NCI-H2171 treated with DMSO at 0.1 percent for 48 hours (cell line): Measurements from ENCODE around the gene ZNF429.
"Not testable (repeated sequence)": the region's sequence is repeated elsewhere in the genome, so short reads cannot be mapped to it uniquely, and the experiment has no call there.

Experiments
- DNase-seq: peaks from one replicate; lab custom pipeline; 2025; lab: John Stamatoyannopoulos, UW

Gene ZNF429

DNA sequence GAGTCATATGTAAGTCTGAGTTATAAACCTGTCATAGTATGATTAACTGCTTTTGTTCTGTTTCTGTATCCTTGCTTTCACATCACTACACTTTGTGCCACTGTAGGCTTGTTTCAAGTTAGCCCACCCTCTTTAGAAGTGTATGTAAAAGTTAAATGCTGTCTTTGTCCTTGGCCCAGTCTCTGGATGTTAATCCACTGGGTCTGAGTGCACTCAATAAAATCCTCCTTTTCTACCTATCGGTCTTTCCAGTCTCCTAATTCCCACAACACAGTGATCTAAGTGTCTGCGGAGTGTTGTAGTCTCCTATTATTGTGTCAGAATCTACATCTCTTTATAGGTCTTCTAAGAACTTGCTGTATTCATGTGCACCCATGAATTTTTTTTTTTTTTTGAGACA, 14.1 kb downstream of the ZNF429 start:
- DNase-seq, result no peak

DNA sequence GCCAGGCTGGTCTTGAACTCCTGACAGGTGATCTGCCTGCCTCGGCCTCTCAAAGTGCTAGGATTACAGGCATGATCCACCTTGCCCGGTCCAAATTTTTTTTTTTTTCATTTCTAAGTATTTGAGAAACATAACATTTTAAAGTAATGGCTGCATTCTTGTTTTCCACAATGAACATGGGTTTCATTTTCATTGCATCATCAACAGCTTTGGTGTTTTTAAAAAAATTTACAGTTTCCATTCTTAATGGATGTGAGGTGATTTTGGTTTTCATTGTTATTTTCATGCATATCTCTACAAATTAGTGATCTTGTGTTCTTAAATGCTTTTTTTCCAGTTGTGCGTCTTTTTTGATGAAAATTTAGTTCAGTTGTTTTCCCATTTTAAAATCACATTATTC, 27.5 kb downstream of the ZNF429 start:
- no peak for DNase-seq

DNA sequence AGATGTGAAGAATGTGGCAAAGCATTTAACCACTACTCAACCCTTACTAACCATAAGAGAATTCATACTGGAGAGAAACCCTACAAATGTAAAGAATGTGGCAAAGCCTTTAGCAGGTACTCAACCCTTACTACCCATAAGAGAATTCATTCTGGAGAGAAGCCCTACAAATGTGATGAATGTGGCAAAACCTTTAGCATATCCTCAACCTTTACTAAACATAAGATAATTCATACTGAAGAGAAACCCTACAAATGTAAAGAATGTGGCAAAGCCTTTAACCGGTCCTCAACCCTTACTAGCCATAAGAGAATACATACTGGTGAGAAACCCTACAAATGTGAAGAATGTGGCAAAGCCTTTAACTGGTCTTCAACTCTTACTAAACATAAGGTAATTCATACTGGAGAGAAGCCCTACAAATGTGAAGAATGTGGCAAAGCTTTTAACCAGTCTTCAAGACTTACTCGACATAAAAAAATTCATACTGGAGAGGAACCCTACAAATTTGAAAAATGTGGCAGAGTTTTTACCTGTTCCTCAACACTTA, 31.4 kb downstream of the ZNF429 start:
- not testable (repeated sequence) for DNase-seq

DNA sequence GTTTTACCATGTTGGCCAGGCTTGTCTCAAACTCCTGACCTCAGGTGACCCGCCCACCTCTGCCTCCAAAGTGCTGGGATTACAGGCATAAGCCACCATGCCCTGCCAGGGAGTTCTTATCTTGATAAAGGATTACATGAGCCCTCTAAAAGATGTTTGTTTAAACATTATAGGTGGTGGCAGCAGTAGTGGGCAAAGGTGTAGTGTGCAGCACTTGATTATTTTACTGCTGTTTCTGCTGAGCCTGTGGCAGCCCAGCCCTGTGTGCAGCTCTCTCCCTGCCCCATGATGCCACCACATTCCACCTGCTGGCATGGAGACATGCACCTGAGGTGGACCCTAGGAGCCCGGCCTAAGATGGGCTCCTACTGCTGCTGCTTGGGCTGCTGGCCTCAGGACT, 54.0 kb downstream of the ZNF429 start:
- no peak for DNase-seq

DNA sequence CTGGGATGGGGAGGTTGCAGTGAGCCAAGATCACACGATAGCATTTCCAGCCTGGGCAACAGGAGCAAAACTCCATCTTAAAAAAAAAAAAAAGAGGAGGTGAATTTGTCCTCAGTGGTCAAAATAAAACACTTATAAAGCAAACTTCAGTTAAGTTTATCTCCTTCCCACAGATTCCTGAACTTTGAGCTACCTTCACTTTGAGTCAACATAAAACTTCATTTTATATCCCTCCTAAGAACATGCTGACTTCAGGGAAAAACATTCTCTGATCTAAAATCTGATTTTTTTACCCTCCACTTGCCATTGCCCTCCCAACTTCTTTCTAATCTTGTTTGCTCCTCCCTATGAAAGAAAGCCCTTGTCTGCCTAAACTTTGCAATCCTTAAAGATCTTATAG, 59.0 kb downstream of the ZNF429 start:
- no peak for DNase-seq

DNA sequence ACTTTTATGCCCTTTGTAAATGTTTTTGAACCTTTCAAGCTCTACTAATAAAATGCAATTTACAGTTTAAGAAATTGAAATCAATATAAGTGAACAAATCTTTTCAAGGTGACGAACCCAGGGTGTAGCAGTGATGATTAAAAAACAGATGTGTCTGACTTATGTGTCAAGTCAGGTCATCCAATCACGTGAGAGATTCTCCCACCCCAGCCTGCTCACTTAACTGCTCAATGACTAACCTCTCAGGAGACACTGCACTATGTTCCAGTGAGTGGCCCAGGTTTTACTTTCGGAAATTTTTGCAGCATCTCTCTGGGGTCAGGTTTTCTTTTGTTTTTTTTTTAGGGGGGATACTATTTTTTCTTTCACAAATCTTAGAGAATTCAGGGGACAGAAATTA, 60.7 kb downstream of the ZNF429 start:
- DNase-seq, result no peak

DNA sequence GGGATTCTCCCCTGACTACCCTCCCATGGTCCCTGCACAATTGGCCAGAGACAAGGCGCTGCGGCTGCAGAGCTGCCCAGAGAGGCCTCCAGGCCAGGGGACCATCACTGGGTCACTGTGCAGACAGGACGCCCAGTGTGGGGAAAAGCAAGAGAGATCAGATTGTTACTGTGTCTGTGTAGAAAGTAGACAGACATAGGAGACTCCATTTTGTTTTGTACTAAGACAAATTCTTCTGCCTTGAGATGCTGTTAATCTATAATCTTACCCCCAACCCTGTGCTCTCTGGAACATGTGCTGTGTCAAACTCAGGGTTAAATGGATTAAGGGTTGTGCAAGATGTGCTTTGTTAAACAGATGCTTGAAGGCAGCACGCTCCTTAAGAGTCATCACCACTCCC, 62.4 kb downstream of the ZNF429 start:
- not testable (repeated sequence) for DNase-seq

DNA sequence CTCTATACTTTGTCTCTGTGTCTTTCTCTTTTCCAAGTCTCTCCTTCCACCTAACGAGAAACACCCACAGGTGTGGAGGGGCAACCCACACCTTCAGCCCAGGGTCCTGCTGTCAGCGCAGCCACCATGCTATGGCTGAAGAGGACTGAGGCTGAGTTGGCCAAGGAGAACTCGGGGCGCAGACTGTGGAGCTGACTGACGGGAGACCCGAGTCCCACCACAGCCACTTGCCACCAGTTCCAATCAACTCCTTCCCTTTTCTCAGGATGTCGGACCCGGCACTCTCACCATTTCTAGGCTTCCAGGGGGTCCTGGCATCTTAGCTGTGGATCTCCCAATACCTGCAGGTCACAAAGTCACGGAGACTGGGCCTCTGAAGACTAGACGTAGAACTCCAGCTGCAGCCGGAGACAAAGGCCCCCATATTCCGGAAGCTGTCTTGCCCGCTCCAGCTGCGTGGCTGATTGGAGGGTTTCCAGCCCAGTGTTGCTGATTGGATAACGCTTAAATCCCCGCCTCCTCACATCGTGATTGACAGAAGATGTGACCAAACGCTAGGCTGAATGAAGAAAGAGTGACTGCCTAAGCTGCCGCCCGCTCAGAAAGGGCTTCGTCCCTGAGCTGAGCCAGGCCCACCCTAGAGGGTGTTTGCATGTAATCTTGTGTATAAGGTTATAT, 63.6 kb downstream of the ZNF429 start:
- DNase-seq, result peak; percentile 40

DNA sequence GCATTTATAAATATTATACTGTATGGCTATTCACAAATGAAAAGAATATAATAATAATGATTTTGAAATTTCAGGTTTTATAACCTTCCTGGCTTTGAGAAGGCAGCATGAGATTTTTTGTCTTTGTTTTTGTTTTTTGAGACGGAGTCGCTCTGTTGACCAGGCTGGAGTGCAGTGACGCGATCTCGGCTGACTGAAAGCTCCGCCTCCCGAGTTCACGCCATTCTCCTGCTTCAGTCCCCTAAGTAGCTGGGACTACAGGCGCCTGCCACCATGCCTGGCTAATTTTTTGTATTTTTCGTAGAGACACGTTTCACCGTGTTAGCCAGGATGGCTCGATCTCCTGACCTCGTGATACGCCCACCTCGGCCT, 64.1 kb downstream of the ZNF429 start:
- DNase-seq, result peak; percentile 7

DNA sequence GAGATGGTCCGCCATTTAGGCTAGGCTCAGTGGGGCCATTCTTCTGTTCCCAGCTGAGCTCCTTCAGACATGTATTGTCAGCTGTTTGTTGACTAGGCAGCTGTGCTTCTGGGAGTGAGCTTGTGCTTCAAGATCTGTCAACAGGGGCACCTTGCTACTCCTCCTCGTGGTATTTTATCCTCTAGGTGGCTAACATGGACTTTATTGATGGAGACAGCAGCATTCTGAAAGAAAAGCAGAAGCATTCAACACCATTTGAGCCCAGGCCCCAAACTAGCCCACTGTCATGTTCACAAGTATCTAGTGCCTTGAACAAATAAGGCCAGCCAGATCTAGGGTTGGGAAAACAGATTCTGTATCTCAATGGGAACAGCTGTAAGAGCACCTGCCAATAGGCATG, 65.9 kb downstream of the ZNF429 start:
- no peak for DNase-seq

DNA sequence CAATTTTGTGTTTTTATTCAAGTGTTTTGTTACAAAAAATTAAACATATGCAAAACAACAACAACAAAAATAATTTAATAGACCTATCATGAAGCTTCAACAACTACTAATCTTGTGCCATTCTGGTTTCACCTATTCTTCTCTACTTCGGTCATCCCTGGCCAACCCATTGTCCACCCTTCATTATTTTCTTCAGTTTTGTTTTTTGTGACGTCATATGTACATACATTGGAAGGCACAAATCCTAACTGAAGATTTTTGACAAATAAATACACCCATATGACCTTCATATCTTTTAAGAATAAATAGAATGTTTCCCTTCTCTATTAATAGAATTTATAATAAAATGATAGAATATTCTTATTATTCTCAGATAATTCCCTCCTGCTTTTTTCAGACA, 69.2 kb downstream of the ZNF429 start:
- no peak for DNase-seq

DNA sequence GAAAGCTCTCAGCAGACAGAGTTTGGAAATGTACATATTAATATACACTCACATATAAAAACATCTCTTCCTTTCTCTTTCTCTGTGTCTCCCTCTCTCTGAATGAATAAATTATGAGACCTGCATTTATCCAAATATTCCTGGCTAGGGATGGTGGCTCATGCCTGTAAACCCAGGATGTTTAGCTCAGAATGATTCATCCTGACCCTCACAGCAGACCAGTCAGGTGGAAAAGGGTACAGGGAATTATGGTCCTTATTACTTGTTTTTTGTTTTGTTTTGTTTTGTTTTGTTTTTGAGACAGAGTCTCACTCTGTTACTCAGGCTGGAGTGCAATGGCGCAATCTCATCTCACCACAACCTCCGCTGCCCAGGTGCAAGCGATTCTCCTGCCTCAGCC, 71.1 kb downstream of the ZNF429 start:
- DNase-seq, result no peak

DNA sequence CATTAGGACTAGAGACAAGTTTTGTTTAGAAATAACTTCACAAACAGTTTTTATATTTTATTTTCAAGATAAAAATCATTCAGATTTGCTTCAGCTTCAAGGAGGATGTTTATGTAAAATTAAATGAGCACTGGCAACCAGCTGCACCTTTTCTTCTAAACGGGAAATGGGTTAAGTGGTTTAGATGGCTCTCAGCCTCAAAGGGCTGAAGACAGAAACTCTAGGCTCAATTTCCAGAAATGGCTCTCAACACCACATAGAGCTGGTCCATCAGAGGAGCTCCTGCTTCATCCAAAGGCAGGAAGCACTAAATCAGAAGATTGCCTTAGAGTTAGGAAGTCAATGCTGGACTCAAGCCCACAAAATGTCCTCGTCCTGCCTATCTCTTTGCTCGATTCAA, 74.7 kb downstream of the ZNF429 start:
- DNase-seq, result no peak

DNA sequence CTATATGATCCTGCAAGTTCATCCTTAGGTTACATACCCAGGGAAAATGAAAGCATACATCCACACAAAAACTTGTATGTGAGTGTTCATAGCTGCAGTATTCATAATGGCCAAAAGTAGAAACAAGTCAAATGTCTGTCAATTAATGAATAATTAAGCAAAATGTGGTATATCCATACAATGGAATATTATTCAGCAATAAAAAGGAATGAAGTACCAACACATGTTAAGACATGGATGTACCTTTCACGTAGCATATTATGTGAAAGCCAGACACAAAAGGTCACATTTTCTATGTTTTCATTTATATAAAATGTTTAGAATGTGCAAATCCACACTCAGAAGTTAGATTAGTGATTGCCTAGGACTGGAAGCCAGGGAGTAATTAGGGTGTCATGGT, 75.4 kb downstream of the ZNF429 start:
- no peak for DNase-seq

DNA sequence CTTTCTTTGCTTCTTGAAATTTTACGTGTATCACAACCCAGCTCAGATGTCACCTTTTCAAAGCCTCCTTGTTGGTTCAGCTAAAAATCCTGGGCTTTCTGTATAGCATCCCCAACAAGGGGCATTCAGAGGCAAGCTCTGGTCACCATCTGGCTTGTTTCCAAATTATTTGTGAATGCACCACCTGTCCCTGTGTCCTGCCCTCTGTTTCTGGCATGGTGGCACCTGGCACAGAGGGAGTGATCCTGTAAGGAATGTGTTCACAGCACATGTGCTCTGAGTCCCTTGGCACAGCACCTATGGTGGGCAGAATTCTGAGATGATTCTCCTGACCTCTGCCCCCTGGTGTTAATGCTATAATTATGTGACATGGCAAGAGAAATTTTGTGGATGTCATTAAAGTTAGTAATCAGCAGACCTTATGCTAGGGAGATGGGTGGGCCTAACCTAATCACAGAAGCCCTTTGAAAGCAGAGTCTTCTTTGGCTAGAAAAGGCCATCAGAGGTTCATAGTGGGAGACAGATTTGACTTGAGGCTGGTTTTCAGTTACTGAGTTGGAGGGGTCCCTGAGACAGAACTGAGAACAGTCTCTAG, 76.3 kb downstream of the ZNF429 start:
- DNase-seq, result no peak

DNA sequence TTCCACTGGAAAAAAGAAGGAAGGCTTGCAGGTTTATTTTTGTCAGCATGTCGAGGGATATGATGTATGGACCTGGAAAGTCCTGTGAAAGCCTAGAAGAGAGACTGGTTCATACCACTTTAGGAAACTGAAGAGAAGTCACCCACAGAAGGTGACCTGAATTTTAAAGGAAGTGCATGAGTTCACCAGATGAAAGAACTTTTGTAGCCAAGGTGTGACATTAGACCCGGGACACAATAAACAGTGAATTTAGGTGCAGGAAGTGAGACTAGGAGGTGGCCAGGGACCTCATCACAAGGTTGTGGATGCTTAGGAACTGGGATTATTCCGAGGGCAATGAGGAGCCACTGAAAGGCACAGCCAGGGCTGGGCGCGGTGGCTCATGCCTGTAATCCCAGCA, 79.1 kb downstream of the ZNF429 start:
- DNase-seq, result no peak

DNA sequence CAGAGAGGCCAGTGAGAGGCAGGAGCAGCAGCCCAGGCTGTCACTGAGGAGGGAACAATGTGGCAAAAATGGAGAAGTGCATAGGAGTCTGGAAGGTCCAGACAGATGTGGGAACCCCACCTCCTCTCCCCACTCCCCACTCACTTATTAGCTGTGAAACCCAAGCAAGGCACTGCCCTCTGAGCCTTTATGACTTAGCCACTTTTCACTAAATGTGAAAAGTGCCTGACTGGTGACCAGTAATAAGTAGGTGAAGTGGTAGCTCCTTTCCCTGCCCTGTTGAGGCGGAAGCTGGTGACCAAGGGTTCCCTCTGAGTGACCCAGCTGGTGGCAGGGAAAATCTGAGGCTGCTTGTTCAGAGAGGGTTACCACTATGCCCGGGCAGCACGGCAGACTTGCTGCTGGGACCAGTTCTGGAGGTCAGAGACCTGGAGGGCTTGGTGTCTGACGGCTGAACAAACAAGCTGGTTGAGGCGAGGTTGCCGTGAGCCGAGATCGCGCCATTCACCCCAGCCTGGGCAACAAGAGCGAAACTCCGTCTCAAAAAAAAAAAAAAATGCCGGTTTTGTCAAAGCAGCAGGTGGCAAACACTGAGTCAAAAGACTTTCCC, 80.0 kb downstream of the ZNF429 start:
- no peak for DNase-seq

DNA sequence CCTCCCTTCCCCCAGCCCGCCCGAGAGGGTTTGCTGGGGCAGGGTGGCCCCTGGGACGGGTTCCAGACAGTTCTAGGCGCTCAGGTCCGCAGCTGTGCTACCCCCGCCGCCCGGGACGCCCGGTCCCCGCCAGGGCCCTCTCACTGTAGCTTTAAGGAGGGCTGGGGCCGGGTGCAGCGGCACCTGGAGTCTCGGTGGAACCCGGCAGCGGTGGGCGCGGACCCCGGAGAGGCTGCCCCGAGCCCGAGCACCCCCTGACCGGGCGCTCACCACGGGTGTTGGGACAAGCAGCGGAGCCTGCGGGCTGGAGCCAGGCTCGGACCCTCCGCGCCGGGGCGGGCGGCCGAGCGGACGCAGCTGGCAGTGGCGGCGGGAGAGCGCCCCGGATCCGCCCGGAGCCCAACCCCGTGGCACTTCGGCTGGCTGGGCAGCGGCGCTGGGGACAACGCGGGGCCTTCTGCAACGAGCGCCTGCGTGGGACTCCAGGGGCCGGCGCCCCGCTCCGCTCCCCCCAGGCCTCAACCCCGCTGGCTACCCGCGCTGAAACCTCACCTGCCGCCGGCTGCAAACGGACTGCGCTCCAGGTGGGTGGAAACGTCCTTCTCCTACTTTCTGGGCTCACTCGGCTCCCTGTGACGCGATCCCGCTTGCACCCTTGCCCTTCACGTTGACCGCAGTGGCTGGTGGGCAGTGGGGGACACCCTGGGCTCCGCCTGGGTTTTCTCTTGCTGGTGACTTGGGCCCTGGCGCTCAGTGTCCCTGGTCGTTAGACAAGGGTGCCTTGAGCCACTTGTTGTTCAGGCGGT, 81.1 kb downstream of the ZNF429 start:
- no peak for DNase-seq

DNA sequence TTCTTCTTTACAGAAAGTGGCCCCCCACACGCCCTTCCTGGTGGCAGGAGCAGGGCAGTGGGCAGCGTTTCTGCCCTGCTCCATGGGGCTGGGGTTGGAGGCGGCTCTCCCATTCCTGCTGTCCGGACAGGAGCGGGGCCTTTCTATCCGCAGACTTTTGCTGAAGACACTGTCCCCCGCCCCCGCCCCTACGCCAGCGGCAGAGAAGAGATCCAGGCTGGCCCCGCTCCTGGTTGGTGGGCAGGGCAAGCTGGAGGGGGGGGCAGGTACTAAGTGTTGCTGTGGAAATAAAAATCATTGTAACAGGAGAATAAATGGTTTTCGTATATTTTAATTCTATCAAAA, 81.7 kb downstream of the ZNF429 start:
- DNase-seq, result no peak

DNA sequence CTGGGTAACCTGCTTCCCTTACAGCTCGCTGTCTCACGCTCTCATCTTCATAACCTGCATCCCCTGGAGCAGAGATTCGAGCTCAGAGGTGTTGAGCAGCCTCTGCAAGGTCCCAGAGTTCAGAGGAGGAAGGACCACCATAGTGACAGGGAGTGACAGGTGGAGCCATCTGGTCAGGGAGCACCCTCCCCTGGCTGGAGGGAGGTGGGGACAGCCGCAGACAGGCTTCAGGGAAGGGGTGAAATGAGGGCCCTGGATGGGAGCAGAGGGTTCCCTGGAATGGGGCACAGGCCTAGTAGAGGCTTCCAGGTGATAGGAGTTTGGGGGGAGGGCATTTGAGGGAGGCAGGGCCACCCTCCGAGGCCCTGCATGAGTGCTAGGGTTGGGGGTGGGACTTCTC, 82.1 kb downstream of the ZNF429 start:
- no peak for DNase-seq

DNA sequence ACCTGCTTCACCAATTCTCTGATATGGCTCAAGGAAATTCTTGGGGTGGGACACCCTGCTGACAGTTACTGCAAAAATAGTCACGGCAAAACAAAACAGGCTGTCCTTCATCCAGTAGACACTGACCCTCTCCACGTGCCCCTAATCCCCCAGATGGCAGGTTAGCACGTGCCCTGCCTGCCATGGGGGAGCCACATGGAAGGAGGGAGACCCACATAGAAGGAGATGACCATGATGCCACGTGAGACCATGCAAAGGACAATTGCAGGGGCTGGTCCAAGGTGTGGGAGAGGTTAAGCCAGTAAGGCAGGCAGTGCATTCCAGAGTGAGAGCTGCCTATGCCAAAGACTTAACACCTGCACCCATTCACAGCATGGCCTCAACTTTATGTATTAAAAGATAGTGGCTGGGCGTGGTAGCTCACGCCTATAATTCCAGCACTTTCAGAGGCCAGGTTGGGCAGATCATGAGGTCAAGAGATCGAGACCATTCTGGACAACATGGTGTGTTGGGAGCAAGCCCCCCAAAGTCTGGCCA, 82.7 kb downstream of the ZNF429 start:
- no peak for DNase-seq

DNA sequence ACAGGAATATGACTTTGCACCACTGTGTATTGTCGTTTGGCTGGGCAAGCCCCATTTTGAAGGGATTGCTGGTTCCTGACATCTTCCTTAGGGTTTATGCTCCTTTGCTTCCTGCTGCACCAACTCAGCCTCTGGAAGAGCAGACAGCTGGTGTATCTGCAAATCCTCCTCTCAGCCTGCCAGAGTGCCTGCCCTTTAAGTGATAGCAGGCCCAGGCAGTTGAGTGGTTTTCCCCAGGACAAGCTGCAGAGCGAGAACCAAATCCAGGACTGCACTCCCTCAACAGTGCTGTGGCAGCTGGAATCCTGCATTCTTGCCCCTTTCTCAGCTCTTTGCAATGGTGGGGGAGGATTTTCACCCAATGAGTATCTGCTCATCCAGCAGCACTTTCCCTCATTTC, 85.5 kb downstream of the ZNF429 start:
- DNase-seq, result no peak
